ENCODE results near the gene DNAJB11. TPM values are rescaled to one million over a fixed set of nuclear protein-coding genes. Genes with fewer than 3 reads are reported as not detected.

The DNAJB11 gene
- polyA plus RNA-seq, 2 of the 4 experiments (the other 2 are of a cell fraction): 55.2 to 61.9 TPM

DNA sequence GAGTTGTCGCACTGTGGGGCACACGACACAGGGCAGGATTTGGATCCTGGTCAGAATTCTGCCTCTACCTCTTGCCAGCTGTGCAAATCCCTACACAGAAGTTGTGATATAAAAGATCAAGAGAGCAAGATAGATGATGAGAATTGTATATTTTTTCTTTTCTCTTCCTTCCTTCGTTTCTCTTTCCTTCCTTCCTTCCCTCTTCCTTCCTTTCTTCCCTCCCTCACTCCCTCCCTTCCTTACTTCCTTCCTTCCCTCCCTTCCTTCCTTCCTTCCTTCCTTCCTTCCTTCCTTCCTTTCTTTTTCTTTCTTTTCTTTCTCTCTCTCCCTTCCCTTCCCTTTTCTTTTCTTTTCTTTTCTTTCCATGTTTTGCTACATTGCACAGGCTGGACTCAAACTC is 30.4 kb downstream of the DNAJB11 start:
- Histone ChIP-seq H3K9me3 (no peaks in the 10 kb centered on the region), H3K4me3 (no peak overlapping the region), H3K27ac (no peak overlapping the region), H3K4me1 (peaks cover 23% of the 10 kb centered on the region), H3K4me2 (no peak overlapping the region)
- WGBS (ENCODE audit: missing lambda C conversion rate): 67% methylated on average over 3 of the region's 3 CpGs
- ChIA-PET POLR2A (no interaction called here), CTCF (interaction anchor here (1.7 to 2.6 kb wide), 2 partner anchors 14 to 16 kb away, joined by 8 to 10 read pairs; no protein-coding TSS in a partner anchor)
- no peak for ATAC-seq
- no peak for DNase-seq (ENCODE audit: low read depth in 1 of 2, low spot score in 1 of 2)
- no peak for FAIRE-seq
- TF ChIP-seq NPAS2 (CRISPR knock-in tag; IDR thresholded peaks at IDR 0.05; ENCODE audit: borderline replicate concordance) (no peak), ZSCAN20 (CRISPR knock-in tag; IDR thresholded peaks at IDR 0.05) (no peak), NR3C1 (IDR thresholded peaks at IDR 0.05) (no peak), CHD4 (IDR thresholded peaks at IDR 0.05; ENCODE audit: borderline replicate concordance) (no peak), EP300 (IDR thresholded peaks at IDR 0.05) (no peak), KDM1A (IDR thresholded peaks at IDR 0.05; ENCODE audit: low read depth) (no peak), MAFK (IDR thresholded peaks at IDR 0.05; ENCODE audit: partially characterized antibody) (no peak), POLR2AphosphoS2 (conservative IDR thresholded peaks at IDR 0.05; ENCODE audit: low read length) (no peak), HEYL (CRISPR knock-in tag; IDR thresholded peaks at IDR 0.05) (no peak), GATA3 (IDR thresholded peaks at IDR 0.05; ENCODE audit: borderline replicate concordance) (no peak), CBX2 (IDR thresholded peaks at IDR 0.05; ENCODE audit: borderline replicate concordance, low read depth) (no peak), FOSL2 (IDR thresholded peaks at IDR 0.05) (no peak), FOSL2 (CRISPR knock-in tag; IDR thresholded peaks at IDR 0.05) (no peak), ZC3H11A (IDR thresholded peaks at IDR 0.05) (no peak), HOXB5 (CRISPR knock-in tag; IDR thresholded peaks at IDR 0.05) (no peak), MYC (IDR thresholded peaks at IDR 0.05; ENCODE audit: borderline replicate concordance, low read length) (no peak), CHD2 (IDR thresholded peaks at IDR 0.05; ENCODE audit: low read length, partially characterized antibody) (no peak)
- TF ChIP-seq, protein P1, sequence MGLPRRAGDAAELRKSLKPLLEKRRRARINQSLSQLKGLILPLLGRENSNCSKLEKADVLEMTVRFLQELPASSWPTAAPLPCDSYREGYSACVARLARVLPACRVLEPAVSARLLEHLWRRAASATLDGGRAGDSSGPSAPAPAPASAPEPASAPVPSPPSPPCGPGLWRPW (IDR thresholded peaks at IDR 0.05): no peak
- TF ChIP-seq, protein P2, sequence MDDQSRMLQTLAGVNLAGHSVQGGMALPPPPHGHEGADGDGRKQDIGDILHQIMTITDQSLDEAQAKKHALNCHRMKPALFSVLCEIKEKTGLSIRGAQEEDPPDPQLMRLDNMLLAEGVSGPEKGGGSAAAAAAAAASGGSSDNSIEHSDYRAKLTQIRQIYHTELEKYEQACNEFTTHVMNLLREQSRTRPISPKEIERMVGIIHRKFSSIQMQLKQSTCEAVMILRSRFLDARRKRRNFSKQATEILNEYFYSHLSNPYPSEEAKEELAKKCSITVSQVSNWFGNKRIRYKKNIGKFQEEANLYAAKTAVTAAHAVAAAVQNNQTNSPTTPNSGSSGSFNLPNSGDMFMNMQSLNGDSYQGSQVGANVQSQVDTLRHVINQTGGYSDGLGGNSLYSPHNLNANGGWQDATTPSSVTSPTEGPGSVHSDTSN (IDR thresholded peaks at IDR 0.05): no peak
- TF ChIP-seq, protein P3, sequence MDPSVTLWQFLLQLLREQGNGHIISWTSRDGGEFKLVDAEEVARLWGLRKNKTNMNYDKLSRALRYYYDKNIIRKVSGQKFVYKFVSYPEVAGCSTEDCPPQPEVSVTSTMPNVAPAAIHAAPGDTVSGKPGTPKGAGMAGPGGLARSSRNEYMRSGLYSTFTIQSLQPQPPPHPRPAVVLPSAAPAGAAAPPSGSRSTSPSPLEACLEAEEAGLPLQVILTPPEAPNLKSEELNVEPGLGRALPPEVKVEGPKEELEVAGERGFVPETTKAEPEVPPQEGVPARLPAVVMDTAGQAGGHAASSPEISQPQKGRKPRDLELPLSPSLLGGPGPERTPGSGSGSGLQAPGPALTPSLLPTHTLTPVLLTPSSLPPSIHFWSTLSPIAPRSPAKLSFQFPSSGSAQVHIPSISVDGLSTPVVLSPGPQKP (IDR thresholded peaks at IDR 0.05; ENCODE audit: low read depth, low read length): no peak

DNA sequence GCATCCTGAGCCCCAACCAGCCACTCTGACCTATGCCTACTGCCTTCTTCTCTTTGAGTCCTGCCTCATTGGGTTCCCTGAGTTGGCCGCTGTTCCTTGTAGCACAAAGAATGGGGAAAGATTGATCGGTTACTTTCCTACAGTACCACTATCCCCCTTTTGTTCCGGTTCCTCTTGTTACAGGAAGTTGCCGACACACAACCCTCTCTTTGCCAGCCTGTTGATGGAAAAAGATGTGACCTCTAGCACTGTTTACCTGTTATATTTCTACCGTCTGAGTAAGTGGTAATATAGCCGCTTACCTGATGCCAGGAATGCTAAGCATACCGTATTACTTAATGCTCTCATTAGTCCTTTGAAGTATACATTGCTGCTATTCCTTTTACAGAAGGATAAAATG is 32.6 kb downstream of the DNAJB11 start:
- TF ChIP-seq KDM5A (IDR thresholded peaks at IDR 0.05) (no peak), HOXA7 (CRISPR knock-in tag; IDR thresholded peaks at IDR 0.05) (no peak), CEBPB (IDR thresholded peaks at IDR 0.05) (no peak), GATA3 (IDR thresholded peaks at IDR 0.05; ENCODE audit: borderline replicate concordance) (no peak)
- TF ChIP-seq, protein P2 (IDR thresholded peaks at IDR 0.05): no peak
- H3K4me1 ChIP-seq: peaks cover 35% of the 10 kb centered on the region
- POLR2A ChIA-PET: no interaction called here
- H3K27ac ChIP-seq: no peak overlapping the region
- H3K4me2 ChIP-seq: no peak overlapping the region
- ATAC-seq (no peak), DNase-seq (ENCODE audit: low read depth in 1 of 2, low spot score in 1 of 2) (no peak), FAIRE-seq (no peak)
- no peak overlapping the region for H3K4me3 ChIP-seq
- CTCF ChIA-PET: interaction anchor here (1.0 to 4.5 kb wide), 4 partner anchors 8 to 218 kb away, joined by 3 to 38 read pairs (median 4); no protein-coding TSS in a partner anchor
- H3K9me3 ChIP-seq: no peaks in the 10 kb centered on the region
- WGBS (ENCODE audit: missing lambda C conversion rate): 86% methylated on average over 7 of the region's 7 CpGs
